Colonic mucosa (tissue), 4 donors: Measurements from ENCODE around the gene HYI. TPM values are rescaled to one million over a fixed set of nuclear protein-coding genes. Genes with fewer than 3 reads are reported as not detected.
A peak's percentile ranks its signal among the peaks of the same experiment; 100 is the strongest.
"Not testable (repeated sequence)": the region's sequence is repeated elsewhere in the genome, so short reads cannot be mapped to it uniquely, and the experiment has no call there.

Experiments used
- DNase-seq: peaks from one replicate; pipeline ENCODE4 v3.0.0-alpha.2; 2020
- H3K27ac ChIP-seq: fragments of 200-600 bp; one replicate; pipeline ENCODE4 v1.8.0; 2021
- H3K27me3 ChIP-seq: fragments of 200-600 bp; one replicate; pipeline ENCODE4 v1.8.0; 2021
- H3K36me3 ChIP-seq: fragments of 200-600 bp; one replicate; pipeline ENCODE4 v1.8.0; 2021
- H3K4me1 ChIP-seq: fragments of 200-600 bp; one replicate; pipeline ENCODE4 v1.8.0; 2021; ENCODE audit warnings: mild to moderate bottlenecking
- H3K4me3 ChIP-seq: fragments of 200-600 bp; one replicate; pipeline ENCODE4 v1.8.0; 2021
- H3K9ac ChIP-seq, 2 donors: one replicate each; pipeline ENCODE4 v1.7.0; 2013; ENCODE audit warnings: control low read depth in 2 of 2, low read depth in 2 of 2, low read length in 2 of 2
- H3K9me3 ChIP-seq: fragments of 200-600 bp; one replicate; pipeline ENCODE4 v1.8.0; 2021
- CTCF ChIP-seq: fragments of 200-600 bp; IDR thresholded peaks from one replicate; pipeline ENCODE4 v1.8.0; 2022; ENCODE audit warnings: antibody characterized with exemption, mild to moderate bottlenecking
- intact Hi-C: fragments of 100-400 bp; cut with DNase I; formaldehyde crosslinking; loops from one replicate; pipeline ENCODE4 v1.14.1; 2022
- total RNA-seq, 2 donors: library from RNA; stranded (reverse); fragmentation: NEBNext Ultra II Directional in 1 of 2; extraction: Animal tissue kit (Norgen Biotek cat#: 25700) in 1 of 2; gene quantifications; one replicate each; pipeline ENCODE4 v1.2.1, GENCODE V29; 2021
- donor health status: healthy.
- donor health status: DM: no; HTN: no; CAD: no.
- donor health status: DM: no; HTN: no; CAD: no.

HYI gene, protein sequence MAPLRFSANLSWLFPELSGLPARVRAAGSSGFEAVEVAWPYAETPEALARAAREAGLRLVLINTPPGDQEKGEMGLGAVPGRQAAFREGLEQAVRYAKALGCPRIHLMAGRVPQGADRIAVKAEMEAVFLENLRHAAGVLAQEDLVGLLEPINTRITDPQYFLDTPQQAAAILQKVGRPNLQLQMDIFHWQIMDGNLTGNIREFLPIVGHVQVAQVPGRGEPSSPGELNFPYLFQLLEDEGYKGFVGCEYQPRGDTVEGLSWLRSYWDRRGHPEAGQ
- total RNA-seq = 10 to 100 TPM; 50.8 to 55.6 TPM

- DNase-seq = peak; percentile 92
- Histone ChIP-seq H3K27ac (peak within 1 kb of the TSS; percentile 96), H3K4me3 (peak within 1 kb of the TSS; percentile 52), H3K4me1 (peaks cover 3% of the 10 kb centered on the region), H3K36me3 (peaks cover 7% of the 10 kb centered on the region), H3K9me3 (no peaks in the 10 kb centered on the region), H3K27me3 (no peaks in the 10 kb centered on the region), H3K9ac (peak within 1 kb of the TSS; percentile 79 to 90)
- no peak for TF ChIP-seq CTCF
- intact Hi-C loops = no loop called here
These were observed at the start of gene HYI for GRCh38 chr1:43453442-43454269. TSS of gene HYI (minus strand) at chr1:43453931. CDS start at chr1:43453793, 138 bp downstream.

DNA sequence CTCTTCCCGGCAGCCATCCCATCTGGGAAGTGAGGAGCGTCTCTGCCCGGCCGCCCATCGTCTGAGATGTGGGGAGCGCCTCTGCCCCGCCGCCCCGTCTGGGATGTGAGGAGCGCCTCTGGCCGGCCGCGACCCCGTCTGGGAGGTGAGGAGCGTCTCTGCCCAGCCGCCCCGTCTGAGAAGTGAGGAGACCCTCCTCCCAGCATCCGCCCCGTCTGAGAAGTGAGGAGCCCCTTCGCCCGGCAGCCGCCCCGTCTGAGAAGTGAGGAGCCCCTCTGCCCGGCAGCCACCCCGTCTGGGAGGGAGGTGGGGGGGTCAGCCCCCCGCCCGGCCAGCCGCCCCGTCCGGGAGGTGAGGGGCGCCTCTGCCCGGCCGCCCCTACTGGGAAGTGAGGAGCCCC is 48.1 kb upstream of the HYI start:
- H3K4me1 ChIP-seq, H3K9me3 ChIP-seq, intact Hi-C loops, H3K36me3 ChIP-seq, H3K27me3 ChIP-seq, H3K4me3 ChIP-seq, H3K27ac ChIP-seq, DNase-seq, H3K9ac ChIP-seq: not testable (repeated sequence)

- H3K9ac ChIP-seq = no peak overlapping the region
- no peak for DNase-seq
- no peak overlapping the region for H3K4me3 ChIP-seq
- no peaks in the 10 kb centered on the region for H3K9me3 ChIP-seq
- no peaks in the 10 kb centered on the region for H3K36me3 ChIP-seq
- H3K4me1 ChIP-seq = no peaks in the 10 kb centered on the region
- TF ChIP-seq CTCF = no peak
- H3K27me3 ChIP-seq = no peaks in the 10 kb centered on the region
- H3K27ac ChIP-seq = no peak overlapping the region
- intact Hi-C loops = no loop called here
These were observed 46.2 kb upstream of the HYI start for GRCh38 chr1:43499898-43500297.

- no peak overlapping the region for H3K4me3 ChIP-seq
- H3K9me3 ChIP-seq = no peaks in the 10 kb centered on the region
- intact Hi-C loops = no loop called here
- H3K27ac ChIP-seq = no peak overlapping the region
- H3K4me1 ChIP-seq = no peaks in the 10 kb centered on the region
- no peaks in the 10 kb centered on the region for H3K27me3 ChIP-seq
- TF ChIP-seq CTCF = no peak
- H3K9ac ChIP-seq = no peak overlapping the region
- no peak for DNase-seq
- no peaks in the 10 kb centered on the region for H3K36me3 ChIP-seq
These were observed 41.5 kb upstream of the HYI start for GRCh38 chr1:43495204-43495603.

GRCh38 chr1:43493661-43494450 is 40.1 kb upstream of the HYI start:
- Histone ChIP-seq H3K9ac (no peak overlapping the region), H3K27me3 (no peaks in the 10 kb centered on the region), H3K9me3 (no peaks in the 10 kb centered on the region), H3K4me3 (no peak overlapping the region), H3K36me3 (no peaks in the 10 kb centered on the region), H3K27ac (no peak overlapping the region), H3K4me1 (no peaks in the 10 kb centered on the region)
- no peak for DNase-seq
- no peak for TF ChIP-seq CTCF
- intact Hi-C loops = no loop called here
